RCC 7860 (cell line): ENCODE measurements around the gene MEG3.

Experiments
- DNase-seq: peaks from one replicate; pipeline ENCODE4 v3.0.0-alpha.2; 2015; ENCODE audit warnings: low spot score
- FAIRE-seq: peaks from 2 replicates; lab custom pipeline; 2012; peaks lifted over from hg19 to GRCh38; lab: Jason Lieb, UNC

Gene MEG3

DNA sequence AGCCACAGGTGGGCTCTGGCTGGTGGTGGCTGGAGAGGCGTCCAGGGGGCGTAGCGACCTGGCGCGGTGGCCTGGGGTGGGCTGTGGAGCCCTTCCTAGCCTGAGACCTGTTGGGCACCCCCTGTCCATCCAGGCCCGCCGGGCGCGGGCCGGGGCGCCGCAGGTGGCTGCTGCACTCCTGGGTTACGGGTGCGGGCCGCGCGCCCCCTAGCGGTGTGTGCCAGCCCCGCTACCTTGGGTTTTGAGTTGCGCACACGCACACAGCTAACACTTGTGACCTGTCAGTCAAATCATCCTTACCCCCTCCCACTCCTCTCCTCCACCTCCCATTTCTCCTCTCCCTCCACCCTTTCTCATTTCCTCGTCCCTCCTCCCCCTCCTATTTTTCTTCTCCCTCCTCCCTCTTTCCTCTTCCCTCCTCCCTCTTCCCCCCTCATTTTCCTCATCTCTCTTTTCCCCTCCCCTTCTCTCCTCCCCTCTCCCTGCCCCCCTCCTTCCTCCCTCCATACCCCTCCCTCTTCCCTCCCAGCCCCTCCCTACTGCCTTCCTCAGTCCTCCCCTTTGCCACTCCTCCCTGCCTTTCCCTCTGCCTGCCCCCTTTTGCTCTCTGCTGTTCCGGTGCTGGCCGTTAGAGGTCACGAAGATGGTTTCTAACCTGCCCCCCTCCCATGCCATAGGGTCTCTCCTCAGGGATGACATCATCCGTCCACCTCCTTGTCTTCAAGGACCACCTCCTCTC is 2.3 kb downstream of the MEG3 start:
- no peak for FAIRE-seq

DNA sequence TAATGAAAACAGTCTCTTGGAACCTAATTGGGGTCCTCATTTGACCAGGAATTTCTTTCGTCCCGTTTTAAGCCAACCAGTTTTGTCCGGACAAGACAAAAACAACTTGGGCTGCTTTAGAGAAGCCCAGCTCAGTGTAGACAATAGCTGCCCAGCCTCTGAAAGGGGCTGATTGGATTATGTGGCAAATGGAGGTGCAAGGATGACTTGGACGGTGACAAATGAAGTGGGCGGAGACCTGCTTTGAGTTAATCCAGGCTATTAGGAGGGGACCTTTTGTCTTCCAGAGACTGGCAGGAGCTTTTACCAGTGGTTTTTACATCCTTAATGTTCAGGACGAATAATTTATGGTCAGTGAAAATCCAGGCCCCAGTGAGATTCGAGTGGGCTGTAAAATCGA is 4.8 kb downstream of the MEG3 start:
- no peak for DNase-seq
- FAIRE-seq, result no peak

More for the DNA sequence above, 2.3 kb downstream of the MEG3 start:
- no peak for DNase-seq

DNA sequence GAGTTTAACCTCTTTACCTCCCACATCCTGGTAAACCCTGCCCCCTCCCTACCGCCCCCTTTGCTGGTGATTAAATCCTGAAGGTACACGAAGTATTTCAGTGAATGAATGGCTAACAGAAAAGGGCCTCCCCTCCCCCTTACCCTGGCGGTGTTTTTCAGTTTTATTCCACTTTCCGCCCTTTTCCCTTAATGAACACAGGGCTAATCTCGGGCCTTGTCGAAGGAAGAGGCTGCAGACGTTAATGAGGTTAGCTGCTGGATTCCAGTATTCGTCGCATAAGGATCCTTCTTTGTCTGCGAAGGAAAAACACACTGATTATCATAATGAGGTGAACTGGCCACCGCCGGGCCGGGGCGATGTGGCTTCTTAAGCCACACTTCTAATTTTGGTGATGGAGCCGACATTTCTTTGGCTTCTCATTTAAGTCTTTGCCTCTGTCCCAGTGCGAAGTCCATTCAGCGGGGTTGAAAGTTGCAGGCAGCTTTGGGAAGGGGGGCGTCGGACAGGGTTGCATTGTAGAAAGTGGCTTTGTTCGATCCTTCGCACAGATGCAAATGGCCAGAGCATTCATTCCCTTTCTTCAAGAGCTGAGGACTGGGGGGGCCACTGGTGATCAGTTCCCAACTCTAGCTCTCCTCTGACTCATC is 6.5 kb downstream of the MEG3 start:
- DNase-seq (no peak), FAIRE-seq (no peak)

DNA sequence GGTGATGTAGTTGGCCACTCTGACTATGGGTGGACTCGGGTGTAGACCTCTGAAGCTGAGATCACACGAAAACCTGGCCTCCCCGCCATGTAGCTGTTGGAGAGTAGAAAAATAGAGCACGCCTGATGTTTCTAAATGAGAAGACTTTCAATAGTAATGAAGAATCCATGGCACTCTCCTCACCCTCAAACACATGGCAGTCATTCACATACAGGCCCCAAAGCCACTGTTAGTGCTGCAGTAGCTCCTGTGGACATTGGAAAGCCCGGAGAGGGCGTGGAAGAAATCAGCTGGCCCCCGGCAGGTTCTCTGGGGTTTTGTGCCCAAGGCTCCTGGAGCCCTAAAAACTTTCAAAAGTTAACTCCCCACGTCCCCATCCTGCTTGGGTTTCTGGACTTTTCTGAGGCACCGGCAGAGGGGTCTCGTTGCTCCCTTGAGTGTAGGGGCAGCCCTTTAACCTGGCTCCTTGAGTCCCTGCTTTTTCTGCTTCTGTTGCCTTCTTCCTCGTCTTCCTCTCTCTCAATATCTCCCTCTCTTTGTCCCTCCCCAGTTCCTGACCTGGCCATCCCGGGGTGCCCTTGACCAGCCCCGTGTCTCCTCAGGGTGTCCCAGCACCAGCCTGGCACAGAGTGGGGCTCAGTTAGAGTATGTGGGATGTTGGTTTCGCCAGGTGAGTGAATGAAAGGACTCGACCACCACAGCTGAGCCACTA is 8.3 kb downstream of the MEG3 start:
- DNase-seq, result no peak
- no peak for FAIRE-seq

DNA sequence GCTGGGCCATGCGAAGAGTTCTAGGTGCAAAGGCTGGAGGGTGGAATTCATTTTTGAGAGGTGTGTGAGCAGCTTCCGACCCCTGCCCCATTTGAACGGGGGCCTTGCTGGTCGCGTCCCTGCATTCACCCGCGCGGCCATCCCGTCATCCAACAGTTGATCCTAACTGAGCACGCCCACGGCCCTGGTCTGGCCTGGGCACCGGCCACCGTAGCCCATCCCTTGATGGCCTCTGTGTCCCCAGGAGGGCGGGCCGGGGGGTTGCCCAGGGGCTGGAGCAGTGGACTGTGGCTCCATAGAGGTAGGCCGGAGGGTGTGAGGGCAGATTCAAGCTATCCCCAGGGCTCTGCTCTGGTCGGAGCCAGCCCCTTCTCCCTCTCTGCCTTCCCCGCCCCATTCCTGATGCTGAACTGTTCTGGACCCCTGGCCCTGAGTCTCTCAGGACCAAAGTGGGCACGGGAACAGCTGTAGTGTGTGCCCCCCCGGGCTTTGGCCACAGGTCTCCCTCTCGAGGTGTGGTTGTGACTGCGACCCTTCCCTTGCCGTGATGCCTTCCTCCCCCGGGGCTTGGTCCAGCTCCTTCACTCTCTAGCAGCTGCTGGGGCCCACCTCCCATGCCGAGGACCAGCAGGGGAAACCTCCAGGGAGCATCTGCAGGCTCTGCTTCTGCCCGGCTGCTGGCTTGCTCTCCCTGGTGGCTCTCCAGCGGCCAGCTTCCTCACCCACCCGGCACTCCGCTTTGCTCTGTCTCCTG is 9.1 kb downstream of the MEG3 start:
- no peak for FAIRE-seq

DNA sequence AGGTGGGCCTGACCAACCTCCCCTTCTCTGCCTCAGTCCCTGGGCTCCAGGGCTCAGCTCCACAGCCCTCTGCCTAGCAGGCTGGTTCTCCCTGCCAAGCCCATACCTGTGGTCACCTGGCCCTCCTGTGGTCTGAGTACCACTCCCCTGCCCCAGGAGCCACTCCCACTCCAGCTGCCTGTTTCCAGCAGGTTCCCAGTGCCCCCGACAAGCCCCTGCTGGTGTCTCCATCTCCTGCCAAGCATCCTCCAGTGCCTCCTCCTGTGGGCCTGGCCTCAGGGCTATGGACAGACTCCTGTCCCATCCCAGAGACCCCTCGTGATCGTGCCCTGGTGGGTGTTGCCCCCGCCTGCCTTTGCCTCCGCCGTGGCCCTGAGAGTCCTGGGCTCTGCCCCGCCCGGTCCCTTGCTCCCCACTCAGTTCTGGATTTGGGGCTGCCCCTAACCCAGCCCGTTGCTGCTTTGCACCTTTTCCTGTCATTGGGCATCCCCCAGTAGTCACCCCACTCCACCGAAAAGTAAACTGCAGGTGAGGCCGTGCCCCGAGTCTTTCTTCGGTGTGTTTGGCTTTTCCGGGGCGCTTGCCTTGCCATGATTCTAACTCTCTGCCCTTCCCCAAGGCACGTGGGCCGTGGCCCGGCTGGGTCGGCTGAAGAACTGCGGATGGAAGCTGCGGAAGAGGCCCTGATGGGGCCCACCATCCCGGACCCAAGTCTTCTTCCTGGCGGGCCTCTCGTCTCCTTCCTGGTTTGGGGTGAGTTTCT is 9.8 kb downstream of the MEG3 start:
- FAIRE-seq, result no peak

More for the DNA sequence above, 9.1 kb downstream of the MEG3 start:
- DNase-seq, result no peak

DNA sequence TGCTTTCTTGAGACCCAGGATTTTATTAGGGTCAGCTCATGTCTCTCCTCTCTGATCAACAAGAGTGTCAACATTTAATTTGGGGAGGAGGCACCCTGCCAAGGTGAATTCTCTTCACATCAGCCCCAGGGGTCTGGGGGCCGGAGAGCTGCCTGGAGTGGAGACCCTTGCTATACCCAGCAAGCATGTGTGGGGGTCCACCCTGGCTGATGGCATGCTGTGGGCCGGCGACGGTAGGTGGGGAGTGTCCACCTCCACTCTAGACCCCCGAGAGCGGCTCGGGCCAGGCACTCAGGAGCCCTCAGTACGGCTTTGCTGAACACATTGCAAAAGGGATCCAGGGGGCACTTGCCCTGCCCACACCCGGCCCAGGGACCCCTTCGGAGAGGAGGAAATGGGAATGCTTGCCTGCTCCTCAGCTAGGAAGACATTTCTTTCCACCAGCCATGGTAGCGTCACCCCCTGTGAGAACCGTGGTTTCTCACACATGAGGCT is 10.4 kb downstream of the MEG3 start:
- no peak for FAIRE-seq

More for the DNA sequence above, 9.8 kb downstream of the MEG3 start:
- DNase-seq, result no peak

DNA sequence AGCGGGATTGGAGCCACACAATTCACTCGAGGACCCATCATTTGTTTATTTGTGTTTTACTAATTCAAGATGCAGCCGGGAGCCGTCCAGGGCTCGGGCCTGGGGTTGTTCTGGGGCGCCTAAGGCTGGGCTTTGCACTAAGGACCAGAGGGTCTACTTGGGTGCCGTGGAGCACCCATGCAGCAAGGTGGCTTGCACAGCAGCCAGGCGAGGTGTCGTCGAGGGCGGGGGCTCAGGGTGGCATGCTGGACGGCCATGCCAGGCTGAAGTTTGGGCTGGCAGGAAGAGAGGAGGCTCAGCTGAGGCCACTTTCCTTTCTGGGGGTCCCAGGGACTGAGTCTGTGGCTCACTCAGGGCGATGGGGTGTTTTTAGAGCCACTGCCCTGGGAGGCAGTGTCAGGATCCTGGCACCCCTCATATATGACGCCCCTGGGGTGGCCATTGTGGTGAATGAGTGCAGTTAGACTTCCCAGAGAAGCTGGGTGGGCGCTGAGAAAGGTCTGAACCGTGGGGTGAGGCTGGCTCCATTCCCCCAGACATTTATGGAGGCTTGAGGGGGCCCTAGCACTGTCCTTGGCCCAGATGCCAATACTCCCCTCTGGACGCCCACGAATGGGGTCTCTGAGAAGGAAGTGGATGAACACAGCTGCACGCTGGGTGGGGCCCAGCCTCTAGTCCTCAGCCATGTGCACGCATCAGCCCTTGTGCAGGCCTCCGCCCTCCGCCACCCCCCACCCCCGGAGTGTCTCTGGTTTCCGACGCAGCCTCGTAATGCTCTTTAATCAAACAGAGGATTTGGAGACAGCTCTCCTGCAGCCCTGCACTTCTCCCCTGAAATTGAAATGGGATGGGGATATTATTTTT is 11.3 kb downstream of the MEG3 start:
- FAIRE-seq, result no peak
- DNase-seq, result no peak

More for the DNA sequence above, 10.4 kb downstream of the MEG3 start:
- no peak for DNase-seq

DNA sequence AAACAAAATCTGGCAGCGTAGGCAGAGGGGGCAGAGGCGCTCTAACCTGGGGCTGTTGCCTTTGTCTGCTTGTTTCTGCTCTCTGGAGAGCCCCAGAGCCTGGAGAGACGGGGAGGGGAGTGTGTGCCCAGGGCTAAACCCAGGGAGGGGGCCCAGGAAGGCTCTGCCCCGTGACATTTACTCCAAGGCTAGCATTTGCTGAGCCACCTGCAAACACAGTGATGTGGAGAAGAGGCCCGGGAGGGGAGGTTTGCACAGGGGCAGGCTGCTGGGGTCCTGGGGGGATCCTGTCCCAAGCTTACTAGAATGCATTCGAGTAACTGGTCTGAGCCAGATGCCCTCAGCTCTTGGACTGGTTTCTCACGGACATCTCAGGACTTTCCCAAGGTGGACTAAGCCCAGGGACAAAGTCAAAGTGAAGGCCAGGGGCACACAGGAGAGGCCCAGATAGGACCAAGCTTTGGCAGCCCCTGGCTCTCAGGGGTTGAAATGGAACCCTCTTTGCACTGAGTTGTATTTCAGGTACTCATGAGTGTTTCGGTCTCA is 12.0 kb downstream of the MEG3 start:
- FAIRE-seq, result no peak
- no peak for DNase-seq

DNA sequence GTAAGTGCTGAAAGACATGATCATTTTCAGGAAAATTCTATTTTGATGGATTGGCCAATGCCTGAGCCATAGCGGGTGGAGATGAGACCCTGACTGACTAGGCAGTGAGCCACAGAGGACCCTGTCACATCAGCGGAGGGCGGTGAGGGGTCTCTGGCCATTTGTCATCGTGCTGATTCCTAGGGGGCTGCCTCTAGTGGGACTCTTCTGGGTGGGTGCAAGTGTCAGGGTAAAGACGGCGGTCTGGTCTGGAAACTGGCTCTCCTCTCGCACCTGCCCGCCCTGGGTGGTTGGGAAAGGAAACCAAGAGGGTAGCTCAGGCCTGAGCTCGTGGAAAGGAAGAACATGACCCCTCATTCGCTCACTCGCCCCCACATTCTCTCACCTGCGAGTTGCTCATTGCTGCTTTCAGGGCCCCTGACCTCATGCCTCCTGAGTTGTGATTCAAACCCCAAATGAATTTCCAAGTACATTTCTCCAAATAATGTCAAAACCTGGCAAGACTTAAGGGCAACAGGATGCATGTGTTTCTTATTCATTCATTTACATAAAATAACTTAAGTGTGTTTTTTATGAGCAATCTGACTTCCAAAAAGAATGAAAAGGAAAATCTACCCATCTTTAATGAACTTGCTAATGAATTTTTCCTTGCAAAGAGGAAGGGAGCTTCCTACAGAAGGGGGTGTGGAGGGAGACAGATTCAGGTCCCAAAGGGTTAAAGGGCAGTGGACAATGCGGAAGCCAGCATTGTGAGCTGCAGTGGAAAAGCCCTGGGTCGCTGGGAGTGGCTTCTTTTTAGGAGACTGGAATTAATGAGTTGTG is 12.8 kb downstream of the MEG3 start:
- DNase-seq (no peak), FAIRE-seq (no peak)

- no peak for DNase-seq
- FAIRE-seq, result no peak
Observed at GRCh38 chr14:100839315-100839585, 13.3 kb downstream of the MEG3 start.

DNA sequence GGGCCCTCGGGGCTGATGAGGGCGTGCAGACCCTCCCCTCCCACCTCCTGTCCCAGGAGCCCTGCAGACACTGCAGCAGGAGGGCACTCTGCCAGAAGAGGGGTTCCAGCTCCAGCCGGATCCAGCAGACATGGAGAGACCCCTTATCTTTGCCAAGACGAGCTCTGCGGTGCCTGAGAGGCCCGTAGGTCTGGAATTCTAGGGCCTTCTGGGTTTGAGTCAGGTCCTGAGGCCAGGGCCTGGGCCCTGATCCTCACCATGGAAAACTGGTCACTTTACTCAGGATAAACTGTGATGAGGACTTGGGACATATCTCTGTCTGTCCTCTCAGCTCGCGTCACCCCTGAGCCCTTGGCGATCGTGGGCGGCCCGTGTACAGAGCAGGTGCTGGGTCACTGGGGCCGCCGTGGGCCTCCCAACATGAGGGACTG is 13.8 kb downstream of the MEG3 start:
- DNase-seq (no peak), FAIRE-seq (no peak)

GRCh38 chr14:100840286-100841065 is 14.6 kb downstream of the MEG3 start:
- FAIRE-seq (no peak), DNase-seq (no peak)

DNA sequence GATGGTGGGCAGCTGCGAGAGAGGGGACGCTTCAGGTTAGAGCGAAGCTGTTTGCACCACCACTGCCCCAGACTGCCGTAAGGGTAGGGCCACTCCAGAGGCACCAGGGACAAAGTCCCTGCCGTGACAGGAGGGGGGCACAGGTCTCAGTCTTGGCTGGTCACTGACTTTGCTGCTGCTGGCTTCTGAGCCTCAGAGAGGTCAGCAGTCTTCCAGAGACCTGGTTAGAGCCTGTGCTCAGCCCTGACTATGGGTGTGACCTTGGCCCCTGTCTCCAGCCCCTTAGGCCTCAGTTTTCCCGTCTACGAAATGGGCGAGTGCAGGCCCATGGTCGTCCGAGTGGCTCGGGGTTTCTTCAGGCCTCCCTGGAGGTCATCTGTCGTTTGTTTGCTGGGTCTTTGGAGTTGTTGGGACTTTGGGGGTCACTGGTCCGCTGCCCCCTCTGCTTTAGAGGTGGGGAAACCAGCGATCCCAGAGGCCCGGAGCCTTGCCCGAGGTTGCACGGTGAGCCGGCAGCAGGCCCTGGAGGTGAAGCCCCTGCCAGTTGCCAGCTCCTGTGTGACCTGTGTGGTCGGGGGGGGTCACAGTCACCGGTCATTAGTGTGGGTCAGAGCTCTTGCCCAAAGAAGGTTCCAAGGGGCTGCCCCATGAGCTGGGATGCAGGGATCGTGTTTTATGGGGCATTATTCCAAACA is 15.3 kb downstream of the MEG3 start:
- FAIRE-seq, result no peak
- DNase-seq, result no peak

- no peak for FAIRE-seq
- DNase-seq, result no peak
Observed at GRCh38 chr14:100841761-100842403, 16.0 kb downstream of the MEG3 start.

- FAIRE-seq (no peak), DNase-seq (no peak)
Observed at GRCh38 chr14:100842799-100843198, 16.9 kb downstream of the MEG3 start.

DNA sequence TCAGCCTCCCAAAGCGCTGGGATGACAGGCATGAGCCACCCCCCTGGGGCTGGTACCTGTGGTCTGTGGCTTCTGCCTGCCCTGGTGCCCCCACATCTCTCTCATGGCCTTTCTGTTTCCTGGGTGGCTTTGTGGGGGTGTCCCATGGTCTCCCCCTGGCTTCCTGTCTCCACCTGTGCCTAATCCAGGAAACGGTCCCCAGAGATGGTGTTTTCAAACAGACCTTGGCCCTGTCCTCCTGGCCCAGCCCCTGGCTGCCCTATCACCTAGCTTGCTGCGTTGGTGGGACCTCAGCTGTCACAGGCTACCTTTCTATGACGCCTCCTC is 18.1 kb downstream of the MEG3 start:
- FAIRE-seq, result no peak

More for the DNA sequence above, 18.1 kb downstream of the MEG3 start:
- DNase-seq, result no peak
